Measurements from ENCODE around the gene TIGD1.

The TIGD1 gene

DNA sequence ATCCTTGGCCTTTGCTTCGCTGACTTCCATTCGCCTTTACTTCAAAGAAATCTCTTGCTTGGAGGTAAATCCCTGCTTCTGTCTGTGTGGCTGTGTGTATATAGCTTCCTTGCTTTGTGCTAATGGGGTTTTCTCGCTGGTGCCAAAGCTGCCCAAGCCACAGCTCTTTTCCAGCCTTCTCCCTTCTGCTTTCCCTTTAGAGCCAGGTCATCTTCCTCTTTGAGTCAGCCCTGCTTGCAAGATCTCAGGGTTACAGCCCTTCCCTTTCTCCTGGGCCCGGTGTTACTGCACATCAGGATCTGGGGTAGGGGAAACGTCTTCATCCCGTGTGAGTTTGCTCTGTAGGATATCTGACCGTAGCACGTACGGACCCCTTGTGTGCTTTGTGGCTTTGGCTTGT is 19.2 kb upstream of the TIGD1 start:
- no peak for DNase-seq

DNA sequence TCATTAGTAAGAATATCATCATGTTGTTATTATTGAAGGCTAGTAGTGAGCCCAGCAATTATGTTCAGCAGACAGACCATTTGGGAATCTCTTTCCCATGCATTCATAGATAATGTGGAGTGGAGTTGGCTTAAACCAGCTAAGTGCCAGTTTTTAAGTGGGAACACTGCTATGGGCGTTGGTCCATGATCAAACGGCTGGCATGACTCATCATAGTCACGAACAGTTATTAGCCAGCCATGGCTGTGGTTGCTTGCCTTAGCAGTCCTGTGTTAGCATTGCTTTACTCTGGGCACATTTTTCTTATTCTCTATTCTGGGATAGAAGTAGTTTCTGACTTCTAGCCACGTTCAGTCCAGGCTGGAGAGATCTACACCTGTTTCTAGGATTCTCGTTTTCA is 17.8 kb upstream of the TIGD1 start:
- no peak for DNase-seq

DNA sequence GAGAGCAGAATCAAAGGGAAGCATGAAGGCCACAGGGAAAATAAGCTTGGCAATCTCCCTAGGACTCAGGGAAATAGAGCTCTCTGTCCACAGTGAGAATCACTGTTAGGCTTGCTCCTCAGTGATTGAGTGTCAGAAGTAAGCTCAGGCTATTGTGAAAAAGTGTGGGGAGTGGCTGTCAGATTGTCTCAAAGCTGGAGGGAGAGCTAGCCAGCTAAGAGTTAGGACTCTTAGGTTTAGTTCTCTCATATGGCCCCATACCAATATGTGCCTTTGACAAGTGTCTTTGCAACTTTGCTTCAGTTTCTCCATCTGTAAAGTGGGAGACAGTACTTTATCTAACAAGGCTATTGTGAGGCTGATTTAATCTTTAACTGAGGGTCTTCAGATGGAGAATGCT is 17.4 kb upstream of the TIGD1 start:
- no peak for DNase-seq

DNA sequence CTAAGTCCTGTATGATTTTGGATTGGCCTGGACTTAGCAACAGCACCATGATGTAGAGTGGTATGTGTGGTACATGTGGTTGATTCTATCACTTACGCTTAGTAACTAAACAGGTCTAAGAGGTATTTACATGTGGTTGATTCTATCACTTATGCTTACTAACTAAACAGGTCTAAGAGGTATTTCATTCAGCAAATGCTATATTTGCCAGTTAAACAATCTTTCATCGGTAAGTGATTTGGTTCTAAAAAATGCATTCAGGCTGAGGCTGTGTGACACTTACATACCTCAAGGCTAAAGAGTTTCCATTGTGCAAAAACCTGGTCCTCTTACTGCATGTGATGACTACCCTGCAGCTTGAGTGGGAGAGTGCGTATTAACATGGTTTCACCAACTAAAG is 13.2 kb upstream of the TIGD1 start:
- no peak for DNase-seq

DNA sequence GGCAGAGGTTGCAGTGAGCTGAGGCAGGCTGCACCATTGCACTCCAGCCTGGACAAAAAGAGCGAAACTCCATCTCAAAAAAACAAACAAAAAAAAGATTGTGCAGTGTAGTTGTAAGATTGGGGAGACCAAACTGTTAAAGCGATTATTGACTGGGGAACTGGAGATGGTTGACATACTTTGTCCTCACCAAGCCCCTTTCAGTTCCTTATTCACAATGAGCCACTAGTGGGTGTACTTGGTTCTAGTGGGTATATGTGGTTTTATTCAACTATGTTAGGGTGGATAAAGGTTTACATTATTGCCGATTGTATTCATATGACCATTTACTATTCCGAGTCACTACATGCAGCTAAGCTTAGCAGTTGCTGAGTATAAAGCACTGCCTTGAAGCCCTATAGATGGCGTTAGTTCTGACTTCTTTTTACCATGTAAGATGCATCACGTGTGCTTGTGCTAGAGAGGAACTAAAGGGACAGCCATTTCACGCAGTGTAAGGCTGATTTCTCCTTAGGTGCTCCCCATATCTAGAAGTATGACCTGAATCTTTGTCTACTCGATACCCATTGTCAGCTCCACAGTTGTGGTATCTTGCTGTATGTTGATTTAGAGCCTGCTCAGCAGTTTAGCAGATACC is 12.3 kb upstream of the TIGD1 start:
- DNase-seq = no peak

DNA sequence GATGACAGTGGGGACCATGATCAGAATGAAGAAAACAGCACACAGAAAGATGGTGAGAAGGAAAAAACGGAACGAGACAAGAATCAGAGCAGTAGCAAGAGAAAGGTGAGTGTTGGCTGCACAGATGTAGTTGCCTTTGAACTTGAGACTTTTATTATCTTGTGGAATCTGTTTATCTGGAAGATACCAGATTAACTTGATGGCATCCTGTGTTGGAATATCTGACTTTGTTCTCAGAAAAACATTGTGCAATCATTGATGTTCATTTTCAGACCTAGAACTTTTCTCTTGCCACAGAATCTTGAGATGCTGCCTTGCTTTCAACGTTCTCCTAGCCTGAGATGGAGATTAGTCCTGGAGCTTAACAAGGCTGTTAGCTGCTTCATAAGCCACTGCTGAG is 6.1 kb upstream of the TIGD1 start:
- no peak for DNase-seq

DNA sequence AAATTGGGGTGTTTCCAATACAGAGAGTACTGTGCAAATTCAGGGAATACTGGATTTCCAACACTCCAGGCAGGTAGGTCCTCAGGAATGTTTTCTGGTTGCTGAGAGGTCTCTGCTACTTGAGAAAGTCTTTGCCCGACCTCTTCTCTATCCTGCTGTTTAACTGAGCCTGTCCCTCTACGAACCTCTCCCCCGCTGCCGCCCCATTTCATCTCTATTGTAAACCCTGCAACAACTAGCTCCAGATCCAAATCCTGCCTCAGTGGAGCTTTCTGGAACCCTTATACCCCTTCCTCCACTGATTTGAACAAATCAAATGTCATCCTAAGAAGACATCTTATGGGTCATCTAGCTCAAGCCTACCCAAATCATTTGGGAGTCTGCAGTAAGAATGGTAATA is 1.4 kb upstream of the TIGD1 start:
- DNase-seq = no peak

DNA sequence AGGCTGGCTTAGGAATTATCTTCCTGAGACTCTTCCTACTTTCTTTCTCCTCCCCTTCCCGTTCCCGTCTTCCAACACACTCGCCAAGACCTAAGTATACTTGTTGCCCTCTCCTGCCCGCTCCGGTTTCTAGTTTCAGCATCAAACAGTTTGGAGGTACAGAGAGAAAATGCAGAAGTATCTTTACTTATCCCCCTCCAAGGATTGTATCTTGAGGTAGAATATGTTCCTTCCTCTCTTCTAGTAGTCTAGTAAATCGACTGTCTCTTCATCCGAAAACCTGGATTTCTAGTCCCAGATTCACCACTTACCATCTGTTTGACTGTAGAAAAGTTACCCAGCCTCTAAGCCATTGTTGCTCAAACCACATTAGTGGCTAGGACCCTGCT is 887 bp upstream of the TIGD1 start:
- no peak for DNase-seq

DNA sequence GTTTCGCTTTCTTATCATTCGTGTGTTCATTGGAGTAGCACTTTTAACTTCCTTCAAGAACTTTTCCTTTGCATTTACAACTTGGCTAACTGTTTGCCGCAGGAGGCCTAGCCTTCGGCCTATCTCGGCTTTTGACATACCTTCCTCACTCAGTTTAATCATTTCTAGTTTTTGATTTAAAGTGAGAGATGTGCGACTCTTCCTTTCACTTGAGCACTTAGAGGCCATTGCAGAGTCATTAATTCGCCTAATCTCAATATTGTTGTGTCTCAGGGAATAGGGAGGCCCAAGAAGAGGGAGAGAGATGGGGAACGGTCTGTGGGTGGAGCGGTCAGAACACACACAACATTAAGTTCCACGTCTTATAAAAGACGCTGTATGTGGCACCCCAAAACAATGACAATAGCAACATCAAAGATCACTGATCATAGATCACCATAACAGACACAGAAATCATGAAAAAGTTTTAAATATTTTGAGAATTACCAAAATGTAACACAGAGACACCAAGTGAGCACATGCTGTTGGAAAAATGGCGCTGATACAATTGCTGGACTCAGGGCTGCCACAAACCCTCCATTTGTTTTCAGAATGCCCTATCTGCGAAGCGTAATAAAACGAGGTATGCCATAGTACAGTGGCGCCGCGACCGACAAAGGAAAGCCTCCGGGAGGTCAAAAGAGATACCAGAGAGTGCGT is 553 bp downstream of the TIGD1 start:
- peak in 1 of 2 donors; percentile 4 for DNase-seq

DNA sequence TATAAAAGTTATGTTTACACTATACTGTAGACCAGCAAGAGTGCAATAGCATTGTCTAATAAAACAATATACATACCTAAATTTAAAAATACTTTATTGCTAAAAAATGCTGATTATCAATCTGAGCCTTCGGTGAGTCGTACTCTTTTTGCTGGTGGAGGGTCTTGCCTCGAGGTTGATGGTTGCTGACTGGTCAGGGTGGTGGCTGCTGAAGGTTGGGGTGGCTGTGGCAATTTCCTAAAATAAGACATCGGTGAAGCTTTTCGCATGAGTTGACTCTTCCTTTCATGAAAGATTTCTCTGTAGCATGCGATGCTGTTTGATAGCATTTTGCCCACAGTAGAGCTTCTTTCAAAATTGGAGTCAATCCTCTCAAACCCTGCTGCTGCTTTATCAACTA is 2.4 kb downstream of the TIGD1 start:
- no peak for DNase-seq

DNA sequence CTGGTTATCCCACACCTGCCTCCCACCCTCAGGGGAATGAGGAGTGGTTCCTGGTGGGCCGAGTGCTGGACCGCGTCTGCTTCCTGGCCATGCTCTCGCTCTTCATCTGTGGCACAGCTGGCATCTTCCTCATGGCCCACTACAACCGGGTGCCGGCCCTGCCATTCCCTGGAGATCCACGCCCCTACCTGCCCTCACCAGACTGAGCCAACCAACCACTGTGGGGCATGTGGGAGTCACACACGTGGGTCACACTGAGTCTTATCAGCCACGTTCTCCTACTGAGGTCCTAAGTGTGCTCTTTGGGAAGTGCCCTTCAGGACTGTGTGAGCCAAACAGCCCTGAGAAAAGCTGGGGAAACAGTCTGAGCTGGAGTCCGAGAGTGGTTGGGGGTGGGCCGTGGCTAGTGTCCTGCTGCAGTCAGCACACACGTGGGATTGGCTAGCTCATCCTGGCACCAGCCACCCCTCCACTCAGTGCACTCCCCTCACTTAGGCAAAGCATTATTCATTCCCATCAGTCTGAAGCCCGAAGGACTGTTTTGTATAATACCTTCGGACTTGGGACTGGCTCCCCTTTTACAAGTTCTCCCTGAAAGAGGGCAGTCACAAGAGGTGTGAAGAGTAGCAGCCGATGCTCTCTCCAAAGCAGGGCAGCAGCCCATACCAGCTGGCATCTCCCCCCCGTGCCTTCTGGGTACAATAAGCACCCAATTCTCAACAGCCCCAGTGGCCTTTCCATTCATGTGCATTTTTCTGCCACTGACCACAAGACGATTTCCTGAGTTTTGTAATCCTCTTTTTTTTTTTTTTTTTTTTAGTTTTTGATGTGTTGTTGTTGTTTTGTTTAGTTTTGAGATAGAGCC is 4.6 kb downstream of the TIGD1 start:
- no peak for DNase-seq

DNA sequence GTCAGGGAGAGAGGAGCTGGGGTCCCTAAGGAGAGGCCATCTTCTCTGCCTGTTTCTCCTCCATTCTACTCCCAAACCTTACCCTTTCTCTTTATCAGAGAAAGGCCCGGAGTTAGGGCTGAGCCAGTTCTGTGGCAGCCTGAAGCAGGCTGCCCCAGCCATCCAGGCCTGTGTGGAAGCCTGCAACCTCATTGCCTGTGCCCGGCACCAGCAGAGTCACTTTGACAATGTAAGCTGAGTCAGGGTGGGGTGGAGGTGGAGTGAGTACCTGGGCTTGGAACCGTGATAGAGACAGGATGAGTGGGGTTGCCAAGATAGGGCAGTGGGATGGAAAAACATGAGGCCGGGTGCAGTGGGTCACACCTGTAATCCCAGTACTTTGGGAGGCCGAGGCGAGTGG is 5.7 kb downstream of the TIGD1 start:
- DNase-seq = no peak

DNA sequence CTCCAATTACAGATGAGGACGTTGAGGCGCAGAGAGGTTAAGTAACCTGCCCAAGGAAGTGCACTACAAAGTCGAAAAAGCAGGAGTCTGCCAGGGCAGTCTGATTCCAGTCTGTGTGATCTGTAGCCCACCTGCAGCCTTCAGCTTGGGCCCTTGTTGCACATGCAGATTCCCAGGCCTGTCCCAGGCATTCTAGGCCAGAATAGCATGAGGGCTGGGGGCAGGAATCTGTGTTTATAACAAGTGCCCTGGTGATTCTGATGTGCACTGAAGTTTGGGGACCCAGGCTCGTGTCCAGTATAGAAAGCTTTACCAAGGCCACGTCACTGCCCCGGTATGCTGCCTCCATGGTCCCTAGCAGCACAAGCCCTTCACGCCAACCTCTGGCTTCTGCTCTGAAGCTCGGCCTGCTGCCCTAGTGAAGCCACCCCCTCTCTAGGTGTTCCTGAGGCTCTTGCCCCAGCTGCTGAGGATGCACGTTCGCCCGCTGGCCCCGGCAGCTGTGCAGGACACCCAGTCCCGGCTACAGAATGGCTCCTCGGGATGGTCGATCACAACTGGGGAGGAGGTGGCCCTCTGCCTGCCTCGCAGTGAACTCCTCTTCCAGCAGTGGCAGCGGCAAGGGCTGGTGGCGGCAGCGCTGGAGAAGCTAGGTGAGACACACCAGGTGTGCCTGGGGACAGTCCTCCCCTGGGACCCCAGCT is 6.3 kb downstream of the TIGD1 start:
- DNase-seq = no peak

DNA sequence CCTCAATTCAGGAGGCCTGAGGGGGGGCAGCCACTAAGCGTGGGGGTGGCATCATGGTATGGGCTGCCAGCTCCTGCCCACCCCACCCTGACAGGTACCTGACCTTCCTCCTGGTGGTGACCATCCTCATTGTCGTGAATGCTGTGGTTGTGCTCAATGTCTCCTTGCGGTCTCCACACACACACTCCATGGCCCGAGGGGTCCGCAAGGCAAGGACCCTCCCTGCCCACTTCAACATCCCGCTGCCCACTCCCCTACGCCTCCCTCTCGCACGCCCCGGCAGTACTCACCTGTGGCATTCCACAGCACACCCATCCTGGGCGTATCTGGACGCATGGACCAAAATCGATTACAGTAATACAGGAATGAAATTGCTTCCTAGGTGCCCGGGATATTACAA is 6.9 kb downstream of the TIGD1 start:
- no peak for DNase-seq

DNA sequence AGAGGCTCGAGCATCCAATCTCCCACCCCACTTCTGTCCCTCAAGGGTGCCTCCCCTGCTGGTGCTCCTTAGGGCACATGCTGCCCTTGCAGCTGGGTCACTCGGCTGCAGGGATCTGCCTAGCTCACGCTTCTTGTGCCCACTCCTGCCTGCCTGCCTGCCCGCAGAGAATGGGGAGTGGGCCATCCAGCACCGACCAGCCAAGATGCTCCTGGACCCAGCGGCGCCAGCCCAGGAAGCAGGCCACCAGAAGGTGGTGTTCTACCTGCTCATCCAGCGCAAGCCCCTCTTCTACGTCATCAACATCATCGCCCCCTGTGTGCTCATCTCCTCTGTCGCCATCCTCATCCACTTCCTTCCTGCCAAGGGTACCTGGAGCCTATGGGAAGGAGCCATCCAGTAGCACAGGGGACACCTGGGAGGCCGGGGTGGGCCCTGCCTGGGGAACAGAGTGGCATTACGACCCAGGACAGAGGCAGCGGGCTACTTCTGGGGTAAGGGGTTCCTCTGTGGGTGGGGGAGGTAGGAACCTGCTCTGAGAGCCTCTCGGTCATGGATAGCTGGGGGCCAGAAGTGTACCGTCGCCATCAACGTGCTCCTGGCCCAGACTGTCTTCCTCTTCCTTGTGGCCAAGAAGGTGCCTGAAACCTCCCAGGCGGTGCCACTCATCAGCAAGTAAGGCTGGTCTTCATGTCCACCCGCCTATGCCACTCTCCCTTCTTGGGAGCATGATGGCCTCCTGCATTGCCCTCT is 7.5 kb downstream of the TIGD1 start:
- DNase-seq = no peak

DNA sequence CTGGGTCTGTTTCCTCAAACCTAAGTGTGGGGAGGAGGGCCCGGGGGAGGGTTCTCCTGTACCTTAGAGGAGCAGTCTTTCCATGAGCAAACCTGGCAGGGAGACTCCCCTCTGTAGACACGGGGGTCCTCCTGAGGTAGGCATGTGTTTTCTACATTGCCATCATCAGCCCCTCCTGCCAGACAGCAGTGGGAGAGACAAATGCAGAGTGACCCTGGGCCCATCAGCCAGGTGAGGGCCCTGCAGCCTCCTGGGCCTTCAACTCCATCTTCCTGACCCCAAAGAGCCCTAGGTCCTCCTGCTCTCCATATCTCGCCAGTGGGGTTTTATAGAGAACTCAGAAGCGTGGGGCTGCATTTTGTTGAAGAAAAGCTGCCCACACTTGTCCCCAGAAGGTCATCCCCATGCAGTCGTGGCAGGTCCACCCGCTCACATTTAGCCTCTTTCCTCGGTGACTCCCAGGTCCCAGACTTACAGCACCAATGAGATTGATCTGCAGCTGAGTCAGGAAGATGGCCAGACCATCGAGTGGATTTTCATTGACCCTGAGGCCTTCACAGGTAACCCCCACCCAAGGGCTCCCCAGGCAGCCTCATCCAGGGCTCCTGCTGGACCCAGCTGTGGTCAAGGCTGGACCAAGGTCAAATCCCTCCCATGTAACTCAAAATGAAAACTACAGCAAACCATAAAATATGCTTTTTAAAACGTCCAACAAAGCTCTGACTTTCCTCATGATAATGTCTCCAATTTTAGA is 8.2 kb downstream of the TIGD1 start:
- no peak for DNase-seq

DNA sequence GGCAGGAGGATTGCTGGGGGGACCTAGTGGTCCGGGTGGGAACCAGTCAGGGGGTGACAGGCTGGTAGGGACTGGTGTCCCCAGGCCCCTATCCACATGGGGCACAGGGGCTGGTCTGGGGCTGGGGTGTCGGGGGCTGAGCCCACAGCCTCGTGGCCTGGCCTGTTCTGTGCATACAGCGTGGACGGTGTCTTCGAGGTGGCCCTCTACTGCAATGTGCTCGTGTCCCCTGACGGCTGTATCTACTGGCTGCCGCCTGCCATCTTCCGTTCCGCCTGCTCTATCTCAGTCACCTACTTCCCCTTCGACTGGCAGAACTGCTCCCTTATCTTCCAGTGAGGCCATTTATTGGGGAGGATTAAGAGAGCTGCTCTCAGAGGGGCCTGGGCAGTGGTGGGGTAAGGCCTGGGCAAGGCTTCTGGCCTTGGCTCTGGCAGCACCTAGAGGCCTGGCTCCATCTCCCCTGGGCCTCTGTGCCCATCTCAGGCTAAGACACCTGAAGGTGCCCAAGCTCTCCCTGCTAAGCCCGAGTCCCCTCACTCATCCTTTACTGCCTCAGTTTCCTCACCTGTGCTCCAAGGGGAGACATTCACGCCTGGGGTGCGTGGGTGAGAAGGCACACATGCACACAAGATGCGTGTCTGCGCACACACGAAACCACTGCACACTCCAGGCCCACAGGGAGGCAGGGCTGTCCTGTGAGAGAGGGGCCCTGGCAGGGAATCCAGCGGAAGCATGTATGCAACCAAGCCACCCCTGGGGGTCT is 9.0 kb downstream of the TIGD1 start:
- DNase-seq = no peak

DNA sequence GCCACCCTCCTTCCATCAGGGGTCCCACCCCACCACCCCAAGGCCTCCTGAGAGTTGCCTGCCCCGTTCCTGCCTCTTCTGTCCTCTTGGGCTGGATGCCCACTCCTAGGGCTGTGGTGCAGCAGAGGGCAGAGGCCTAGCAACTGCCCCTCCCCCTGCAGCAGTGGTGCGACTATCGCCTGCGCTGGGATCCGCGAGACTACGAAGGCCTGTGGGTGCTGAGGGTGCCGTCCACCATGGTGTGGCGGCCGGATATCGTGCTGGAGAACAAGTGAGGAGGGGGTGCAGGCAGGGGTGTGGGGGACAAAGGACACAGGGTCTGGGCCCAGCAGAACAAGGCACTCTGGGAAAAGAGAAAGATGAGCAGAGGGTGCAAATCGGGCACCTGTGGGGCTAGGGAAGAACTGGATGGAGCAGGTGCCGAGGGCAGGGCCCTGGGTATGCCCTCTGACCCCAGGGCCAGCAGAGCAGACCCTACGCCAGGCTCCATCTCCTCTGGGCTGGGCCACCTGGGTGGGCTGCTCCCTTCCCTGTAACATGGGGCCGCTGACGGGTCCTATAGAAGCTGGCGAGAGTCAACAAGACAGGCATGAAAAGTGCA is 9.8 kb downstream of the TIGD1 start:
- DNase-seq = no peak

DNA sequence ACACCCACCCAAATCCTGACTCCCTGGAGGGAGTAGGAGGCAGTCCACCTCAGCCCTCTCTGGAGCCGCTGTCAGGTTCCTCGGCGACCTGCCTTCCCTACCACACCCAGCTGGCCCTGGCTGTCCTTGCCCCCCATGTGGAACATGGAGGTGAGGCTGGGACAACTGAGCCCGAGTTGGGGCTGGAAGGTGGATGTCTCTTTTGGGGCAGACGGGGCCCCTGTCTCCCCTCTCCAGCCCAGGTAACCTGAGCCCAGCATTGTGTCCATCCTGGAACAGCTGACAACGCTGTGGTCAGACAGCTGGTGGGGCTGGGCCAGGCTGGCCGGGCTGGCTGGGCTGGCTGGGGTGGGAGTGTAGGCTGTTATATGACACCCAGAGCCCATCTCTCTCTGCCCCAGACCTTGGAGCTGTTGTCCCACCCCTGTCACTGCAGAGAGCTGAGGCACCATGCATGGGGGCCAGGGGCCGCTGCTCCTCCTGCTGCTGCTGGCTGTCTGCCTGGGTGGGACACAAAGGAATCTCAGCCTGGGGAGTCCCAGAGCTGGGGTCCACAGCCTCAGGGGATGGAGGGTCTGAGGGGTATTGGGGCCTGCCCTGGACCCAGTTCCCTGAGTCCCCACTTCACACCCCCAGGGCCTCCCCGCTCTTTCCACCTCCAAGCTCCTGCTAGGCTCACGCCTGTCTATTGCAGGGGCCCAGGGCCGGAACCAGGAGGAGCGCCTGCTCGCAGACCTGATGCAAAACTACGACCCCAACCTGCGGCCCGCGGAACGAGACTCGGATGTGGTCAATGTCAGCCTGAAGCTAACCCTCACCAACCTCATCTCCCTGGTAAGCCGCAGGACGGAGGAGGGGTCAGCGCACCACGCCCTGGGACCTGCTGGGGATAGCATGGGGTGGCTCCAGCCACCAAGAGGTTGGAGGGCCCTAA is 10.8 kb downstream of the TIGD1 start, which contains the start of gene CHRNG:
Gene CHRNG (plus strand): TSS at position 395 of the 934 bp plus-strand sequence. CDS start 56 bp downstream, at position 451.
- DNase-seq = no peak

All from CD4-positive, alpha-beta T cell treated with Interleukin-4 for 1 hour (primary cell).